ENCODE measurements around the gene IDH3G.
A peak's percentile ranks its signal among the peaks of the same experiment; 100 is the strongest.
"Not testable (repeated sequence)": the region's sequence is repeated elsewhere in the genome, so short reads cannot be mapped to it uniquely, and the experiment has no call there.

IDH3G gene

DNA sequence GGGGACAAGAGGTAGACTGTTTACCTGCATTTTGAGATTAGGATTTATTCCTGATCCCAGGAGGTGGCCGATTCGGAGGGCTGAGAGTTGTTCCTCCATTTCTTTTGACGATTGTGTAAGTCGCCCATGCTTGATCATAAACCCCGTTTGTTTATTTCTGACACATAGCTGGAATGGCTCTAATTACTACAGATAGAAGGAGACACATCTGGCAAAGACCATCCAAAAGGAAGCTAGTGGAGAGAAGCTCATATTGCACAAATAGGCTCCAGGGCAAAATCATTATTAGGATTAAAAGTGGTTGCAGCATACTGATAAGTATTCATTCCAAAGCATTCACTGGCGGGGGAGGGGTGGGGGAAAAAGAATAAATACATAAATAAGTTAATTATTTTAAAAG lies 47.2 kb downstream of the IDH3G start:
- not testable (repeated sequence) for DNase-seq

DNA sequence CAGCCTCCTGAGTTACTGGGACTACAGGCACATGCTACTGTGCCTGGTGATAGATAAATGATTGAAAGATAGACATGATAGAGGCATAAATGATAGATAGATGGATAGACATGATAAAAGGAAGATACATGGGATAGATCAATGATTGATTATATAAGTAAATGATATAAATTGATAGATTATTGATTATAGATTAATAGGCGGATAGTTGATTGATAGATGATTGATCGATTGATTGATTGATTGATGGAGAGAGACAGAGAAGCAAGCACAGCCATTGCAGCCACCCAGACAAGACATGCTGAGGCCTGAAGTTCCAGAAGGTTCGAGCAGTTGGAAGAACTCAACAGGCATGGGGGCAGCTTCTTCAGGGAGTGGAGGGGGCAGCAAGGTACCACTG lies 47.8 kb downstream of the IDH3G start:
- no peak for DNase-seq

DNA sequence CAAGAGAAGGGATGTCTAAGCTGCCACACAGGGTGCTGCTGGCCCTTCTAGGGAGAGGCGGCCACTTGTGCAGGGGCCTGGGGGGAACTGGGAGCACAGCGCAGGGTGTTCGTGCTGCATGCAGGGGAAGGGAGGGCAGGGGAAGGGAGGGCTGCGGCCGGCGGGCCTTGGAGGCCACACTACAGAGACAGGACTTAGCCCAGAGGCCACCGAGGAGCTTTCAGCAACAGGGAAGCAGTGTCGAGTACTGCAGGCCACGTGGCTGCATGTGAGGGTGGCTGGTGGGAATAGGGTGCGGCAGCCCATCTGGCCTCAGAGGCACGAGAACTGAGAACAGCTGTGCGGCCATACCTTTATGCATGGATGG lies 49.1 kb downstream of the IDH3G start:
- not testable (repeated sequence) for DNase-seq

DNA sequence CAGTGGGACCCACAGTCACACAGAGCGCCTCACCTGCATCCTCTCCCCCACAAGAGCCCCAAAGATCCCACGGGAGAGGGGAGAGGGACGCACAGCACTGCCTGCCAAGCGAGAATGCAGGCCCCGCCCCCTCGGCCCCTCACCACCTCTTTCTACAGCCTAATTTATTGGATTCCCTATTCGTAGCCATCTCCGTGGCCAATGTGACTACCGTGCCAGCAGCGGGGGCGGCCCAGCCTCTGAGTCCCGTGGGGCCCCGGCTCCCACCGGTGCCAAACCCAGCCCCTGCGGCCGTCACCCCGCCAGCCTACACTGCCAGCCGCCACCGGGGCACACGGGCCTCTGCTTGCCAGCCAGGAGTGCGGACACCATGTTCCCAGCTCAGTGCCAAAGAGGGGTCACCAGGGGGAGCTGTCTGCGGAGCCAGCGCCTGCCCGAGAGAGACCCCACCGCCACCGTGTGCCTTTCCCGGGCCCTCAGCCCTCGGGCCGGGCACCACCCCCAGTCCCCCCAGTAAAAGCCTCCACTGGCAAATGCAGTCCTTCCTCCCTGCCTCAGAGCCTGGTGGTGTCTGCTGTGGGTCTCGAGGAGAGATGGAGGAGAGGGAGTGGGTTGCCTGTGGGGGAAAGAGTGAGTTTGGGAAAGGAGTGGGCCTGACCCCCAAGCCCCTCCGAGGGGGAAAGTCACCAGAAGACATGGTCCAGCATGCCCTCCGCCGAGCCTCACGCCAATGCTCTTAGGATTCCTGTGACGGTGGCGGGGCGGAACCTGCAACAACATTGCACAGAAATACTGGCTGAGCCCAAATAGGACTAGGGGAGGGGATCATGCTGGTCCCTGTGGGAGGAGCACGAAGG lies 49.7 kb downstream of the IDH3G start:
- DNase-seq, result no peak

DNA sequence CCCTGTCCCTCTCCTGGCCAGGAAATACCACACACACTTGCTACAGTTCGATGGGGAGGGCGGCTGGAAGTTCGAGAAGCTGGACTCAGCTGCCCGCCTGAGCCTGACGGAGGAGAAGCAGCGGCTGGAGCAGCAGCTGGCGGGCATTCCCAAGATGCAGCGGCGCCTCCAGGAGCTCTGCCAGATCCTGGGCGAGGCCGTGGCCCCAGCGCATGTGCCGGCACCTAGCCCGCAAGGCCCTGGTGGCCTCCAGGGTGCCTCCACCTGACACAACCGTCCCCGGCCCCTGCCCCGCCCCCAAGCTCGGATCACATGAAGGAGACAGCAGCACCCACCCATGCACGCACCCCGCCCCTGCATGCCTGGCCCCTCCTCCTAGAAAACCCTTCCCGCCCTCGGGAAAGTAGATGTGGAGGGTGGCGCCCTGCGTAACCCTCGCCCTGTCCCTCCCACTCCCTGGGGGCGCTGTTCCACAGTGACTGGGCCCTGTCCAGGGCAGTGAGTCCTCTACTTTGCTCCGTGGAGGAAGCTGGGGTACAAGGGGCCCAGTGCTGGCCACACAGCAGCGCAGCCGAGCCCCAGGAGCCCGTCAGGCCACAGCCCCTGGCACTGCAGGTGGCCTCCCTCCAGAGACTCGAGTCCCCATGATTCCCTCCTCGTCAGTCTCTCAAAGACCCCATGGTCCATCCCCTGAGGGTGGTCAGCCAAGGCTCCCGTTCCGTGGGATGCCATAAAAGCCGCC lies 50.5 kb downstream of the IDH3G start:
- DNase-seq, result peak; percentile 38

DNA sequence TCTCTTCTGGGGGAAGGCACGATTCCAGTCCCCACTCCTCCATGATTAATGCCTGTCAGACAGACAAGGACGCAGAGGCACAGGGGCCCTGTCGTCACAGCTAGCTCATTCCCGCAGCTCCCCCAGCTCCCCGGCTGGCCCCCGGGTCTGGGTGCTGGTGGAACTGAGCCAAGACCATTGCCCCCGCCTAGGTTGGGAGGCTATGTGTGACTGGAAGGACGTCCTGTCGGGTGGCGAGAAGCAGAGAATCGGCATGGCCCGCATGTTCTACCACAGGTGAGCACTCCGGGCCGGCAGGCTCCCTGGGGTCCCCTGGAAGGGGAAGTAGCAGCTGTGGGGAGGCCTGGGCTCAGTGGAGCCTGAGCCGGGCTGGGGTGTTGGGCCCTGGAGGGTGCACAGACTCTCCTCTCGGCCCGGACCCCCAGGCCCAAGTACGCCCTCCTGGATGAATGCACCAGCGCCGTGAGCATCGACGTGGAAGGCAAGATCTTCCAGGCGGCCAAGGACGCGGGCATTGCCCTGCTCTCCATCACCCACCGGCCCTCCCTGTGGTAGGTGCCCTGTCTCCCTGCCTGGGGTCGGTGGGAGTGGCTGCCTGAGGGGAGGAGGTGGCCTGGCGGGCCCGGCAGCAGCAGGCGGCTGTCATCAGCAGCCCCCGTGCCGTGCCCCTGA lies 51.2 kb downstream of the IDH3G start:
- not testable (repeated sequence) for DNase-seq

DNA sequence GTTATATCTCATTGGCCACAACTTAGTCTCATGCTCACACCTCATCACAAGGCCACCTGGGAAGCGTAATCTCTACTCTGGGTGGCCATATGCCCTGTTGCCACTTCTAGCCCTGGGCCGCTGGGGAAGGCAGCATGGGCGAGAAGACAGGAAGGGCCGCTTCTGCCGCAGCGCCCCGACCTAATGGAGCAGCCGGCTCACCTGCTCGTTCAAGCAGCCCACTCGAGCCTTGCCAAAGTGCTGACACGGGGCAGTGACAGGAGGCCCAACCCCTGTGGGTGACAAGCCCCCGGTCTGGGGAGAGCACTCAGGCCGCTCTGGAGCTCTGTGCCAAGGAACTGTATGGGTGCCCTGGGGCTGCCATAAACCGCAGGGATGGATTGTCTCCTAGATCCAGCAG lies 52.1 kb downstream of the IDH3G start:
- not testable (repeated sequence) for DNase-seq

DNA sequence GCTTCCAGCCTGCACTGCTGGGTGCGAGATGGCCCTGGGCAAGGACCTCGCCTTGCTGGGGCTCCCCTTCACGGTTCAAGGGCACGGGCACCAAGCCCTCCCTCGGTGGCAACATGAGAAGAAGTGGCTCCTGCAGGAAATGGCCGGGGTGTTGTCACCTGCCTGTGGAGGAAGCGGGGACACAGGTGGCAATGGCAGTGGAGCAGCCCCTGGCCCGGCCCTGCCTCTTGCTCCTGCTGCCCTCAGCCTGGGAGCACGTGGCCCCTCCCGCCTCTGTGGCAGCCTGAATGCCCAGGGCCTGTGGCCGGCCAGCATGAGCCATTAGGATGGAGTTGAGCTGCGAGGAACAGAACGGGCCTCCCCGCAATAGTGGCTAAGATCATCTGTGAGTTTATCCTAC lies 52.7 kb downstream of the IDH3G start:
- no peak for DNase-seq

DNA sequence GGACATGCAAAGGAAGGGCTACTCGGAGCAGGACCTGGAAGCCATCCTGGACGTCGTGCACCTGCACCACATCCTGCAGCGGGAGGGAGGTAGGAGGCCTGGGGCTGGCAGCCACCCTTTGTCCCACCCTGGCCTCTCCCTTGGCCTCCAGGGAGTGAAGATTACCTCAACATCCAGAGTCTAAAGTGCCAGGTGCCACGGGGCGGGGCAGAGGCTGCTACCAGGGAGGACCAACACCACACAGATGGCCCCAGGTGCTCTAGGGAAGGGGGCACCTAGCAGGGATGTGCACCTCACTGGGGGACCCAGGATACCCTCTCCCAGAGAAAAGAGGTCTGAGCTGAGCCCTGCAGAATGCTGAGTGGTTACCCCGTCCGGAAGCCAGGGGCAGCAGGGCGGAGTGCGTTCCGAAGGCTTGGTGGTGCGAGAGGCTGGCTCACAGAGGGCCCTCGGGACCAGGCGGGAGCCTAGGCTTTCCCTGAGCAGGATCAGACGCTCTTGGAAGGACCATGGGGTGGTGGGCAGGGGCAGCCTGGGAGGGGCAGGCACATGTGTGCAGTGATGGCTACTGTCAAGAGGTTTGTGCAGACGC lies 53.4 kb downstream of the IDH3G start:
- no peak for DNase-seq

DNA sequence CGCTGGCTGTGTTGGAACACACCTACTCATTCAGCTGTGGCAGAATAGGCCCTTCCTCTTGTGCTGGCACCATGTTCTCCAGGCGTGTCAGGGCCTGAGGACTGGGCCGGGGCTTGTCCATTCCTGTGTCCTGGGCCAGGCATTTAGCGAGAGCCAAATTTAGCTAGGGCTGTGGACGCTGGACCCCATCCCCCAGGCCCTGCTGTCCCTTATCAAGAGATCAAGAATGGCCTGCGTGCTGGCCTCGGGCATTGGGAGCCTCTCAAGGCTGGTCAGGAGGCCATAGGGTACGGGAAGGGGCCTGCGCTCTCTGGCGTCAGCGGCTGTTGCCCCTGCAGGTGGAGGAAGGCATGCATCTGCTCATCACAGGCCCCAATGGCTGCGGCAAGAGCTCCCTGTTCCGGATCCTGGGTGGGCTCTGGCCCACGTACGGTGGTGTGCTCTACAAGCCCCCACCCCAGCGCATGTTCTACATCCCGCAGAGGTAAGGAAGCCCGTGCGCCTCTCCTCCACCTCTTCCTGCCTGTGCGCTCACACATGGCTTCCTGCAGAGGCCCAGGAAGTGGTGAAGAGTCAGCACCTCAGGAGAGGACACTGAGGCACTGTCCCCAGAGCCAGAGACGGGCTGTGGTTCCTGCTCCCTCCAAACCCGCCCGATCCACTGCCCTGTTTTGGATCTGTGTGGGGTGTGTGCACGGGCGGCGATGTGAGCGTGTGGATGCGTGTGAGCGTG lies 54.3 kb downstream of the IDH3G start:
- no peak for DNase-seq

DNA sequence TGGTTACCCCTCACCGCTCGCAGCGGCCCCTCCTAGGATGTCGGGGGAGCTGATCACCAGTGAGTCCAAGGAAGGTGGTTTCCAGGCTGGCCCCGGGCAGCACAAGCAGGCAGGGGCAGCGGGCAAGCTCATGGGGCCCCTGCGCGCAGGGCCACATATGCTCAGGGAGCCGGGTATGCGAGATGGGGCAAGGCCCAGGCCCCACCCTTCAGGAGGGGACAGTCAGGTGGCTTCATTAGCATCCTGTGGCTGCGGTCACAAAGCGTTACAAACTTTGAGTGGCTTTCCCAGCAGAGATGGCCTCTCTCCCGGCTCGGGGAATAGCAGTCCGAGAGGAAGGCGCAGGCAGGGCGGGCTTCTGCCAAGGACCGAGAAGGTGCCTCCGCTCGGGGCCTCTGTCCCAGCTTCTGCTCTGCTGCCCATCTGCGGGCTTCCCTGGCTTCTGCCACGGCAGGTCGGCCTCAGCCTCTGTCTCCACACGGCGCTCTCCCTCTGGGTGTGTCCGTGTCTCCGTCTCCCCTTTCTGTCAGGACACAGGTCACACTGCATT lies 56.0 kb downstream of the IDH3G start:
- no peak for DNase-seq

DNA sequence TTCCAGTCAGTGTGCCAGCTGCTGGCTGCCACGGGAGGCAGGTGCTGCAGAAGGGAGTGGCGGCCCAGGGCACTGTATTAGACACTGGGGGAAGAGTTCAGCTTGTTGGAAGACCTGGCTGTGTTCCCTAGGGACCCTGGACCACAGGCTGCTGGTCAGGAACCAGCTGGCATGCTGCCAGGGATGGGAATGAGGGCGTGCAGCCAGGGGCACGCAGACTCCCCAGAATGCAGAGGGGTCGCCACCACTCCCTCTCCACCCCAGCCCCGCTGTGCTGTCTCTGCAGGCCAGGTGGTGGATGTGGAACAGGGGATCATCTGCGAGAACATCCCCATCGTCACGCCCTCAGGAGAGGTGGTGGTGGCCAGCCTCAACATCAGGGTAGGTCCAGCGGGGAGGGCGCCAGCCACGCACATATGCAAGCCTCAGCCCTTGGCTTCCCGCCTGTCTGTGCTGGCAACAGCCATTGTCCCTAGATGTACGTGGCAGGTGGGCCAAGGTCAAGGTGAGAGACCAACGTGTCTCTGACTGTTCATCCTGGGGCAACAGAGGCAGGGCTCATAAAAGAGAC lies 57.2 kb downstream of the IDH3G start:
- no peak for DNase-seq

DNA sequence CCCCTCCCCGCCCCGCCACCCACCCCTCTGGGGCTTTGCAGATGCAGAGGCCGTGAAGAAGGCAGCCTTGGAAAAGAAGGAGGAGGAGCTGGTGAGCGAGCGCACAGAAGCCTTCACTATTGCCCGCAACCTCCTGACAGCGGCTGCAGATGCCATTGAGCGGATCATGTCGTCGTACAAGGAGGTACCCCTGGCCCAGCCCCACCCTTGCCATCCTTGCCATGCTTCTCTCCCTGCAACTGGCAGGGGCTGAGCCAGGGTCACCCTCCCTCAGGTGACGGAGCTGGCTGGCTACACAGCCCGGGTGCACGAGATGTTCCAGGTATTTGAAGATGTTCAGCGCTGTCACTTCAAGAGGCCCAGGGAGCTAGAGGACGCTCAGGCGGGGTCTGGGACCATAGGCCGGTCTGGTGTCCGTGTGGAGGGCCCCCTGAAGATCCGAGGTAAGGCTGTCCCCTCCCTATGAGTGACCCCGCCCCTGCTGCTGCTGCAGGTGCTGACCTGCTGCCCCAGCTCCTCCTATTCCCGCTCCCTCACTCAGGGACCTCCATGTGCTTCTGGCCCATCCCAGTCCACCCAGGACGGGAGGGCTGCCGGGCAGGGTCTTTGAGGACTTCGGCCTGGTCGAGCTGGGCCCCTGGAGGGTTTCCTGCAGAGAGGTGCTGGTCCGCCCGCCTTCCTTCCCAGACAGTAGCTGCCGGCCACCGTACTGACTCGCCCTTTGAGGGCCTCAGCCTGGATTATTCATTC lies 57.9 kb downstream of the IDH3G start:
- no peak for DNase-seq

Measured in EL (cell line).